ENCODE data around the gene P4HA2.
"Not testable (repeated sequence)": the region's sequence is repeated elsewhere in the genome, so short reads cannot be mapped to it uniquely, and the experiment has no call there.

The P4HA2 gene

DNA sequence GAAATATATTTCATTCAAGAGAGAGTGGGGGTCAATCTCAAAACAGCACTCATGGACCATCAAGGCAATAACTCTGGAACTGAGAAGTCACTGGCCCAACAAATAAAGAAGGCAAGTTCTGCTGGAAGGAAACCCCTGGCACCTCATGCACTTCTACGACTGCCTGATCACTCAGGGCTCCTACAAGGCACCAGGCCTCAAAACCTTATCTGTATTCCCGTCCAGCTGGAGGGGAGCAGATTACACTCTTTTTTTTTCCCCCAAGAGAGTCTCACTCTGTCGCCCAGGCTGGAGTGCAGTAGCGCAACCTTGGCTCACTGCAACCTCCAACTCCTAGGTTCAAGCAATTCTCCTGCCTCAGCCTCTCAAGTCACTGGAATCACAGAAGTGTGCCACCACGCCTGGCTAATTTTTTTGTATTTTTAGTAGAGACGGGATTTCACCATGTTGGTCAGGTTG lies 49.9 kb downstream of the P4HA2 start:
- no peak overlapping the region for H3K4me3 ChIP-seq (replicated peaks; ENCODE audit: low read depth, low read length)
- no peak for DNase-seq (ENCODE audit: low read depth)
- TF ChIP-seq CTCF (IDR thresholded peaks at IDR 0.05; ENCODE audit: low read length, missing control alignments): no peak

DNA sequence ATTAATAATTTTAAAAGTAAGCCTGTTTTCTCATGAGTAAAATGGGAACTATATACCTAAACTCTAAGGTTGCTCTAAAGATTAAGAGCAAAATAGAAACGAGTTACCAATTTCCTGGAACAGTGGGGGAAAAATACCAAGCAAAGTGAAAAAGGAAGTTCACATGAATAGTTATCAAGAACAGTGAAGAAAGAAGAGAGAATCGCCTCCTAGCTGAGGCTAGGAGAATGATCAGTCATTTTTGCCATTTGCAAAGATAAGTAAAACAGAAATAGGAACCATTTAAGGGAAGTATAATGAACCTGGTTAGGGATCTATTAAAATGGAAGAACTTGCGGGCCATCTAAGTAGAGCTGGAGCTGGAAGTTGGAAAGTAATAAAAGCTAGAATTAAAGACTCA lies 50.7 kb downstream of the P4HA2 start:
- no peak overlapping the region for H3K4me3 ChIP-seq (replicated peaks; ENCODE audit: low read depth, low read length)
- DNase-seq (ENCODE audit: low read depth): peak; percentile 20
- peak; percentile 36 for TF ChIP-seq CTCF (IDR thresholded peaks at IDR 0.05; ENCODE audit: low read length, missing control alignments)

GRCh38 chr5:132176521-132176945 lies 51.1 kb downstream of the P4HA2 start:
- H3K4me3 ChIP-seq (replicated peaks; ENCODE audit: low read depth, low read length): no peak overlapping the region
- DNase-seq (ENCODE audit: low read depth): no peak
- TF ChIP-seq CTCF (IDR thresholded peaks at IDR 0.05; ENCODE audit: low read length, missing control alignments): no peak

- no peak for TF ChIP-seq CTCF (IDR thresholded peaks at IDR 0.05; ENCODE audit: low read length, missing control alignments)
- no peak for DNase-seq (ENCODE audit: low read depth)
- H3K4me3 ChIP-seq (replicated peaks; ENCODE audit: low read depth, low read length): no peak overlapping the region
These were observed 64.7 kb downstream of the P4HA2 start for GRCh38 chr5:132162945-132163344.

GRCh38 chr5:132161574-132162326 lies 65.9 kb downstream of the P4HA2 start:
- H3K4me3 ChIP-seq (replicated peaks; ENCODE audit: low read depth, low read length); DNase-seq (ENCODE audit: low read depth): not testable (repeated sequence)

DNA sequence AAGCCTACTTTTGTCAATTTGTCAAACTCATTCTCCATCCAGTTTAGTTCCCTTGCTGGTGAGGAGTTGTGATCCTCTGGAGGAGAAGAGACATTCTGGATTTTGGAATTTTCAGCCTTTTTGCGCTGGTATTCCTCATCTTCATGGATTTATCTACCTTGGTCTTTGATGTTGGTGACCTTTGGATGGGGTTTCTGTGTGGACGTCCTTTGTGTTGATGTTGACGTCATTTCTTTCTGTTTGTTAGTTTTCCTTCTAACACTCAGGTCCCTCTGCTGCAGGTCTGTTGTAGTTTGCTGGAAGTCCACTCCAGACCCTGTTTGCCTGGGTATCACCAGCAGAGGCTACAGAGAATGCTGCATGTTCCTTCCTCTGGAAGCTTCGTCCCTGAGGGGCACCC lies 71.2 kb downstream of the P4HA2 start:
- no peak for TF ChIP-seq CTCF (IDR thresholded peaks at IDR 0.05; ENCODE audit: low read length, missing control alignments)

GRCh38 chr5:132150565-132150964 lies 77.1 kb downstream of the P4HA2 start:
- no peak for DNase-seq (ENCODE audit: low read depth)
- H3K4me3 ChIP-seq (replicated peaks; ENCODE audit: low read depth, low read length): no peak overlapping the region
- TF ChIP-seq CTCF (IDR thresholded peaks at IDR 0.05; ENCODE audit: low read length, missing control alignments): no peak

More for the DNA sequence above, 71.2 kb downstream of the P4HA2 start:
- H3K4me3 ChIP-seq (replicated peaks; ENCODE audit: low read depth, low read length): no peak overlapping the region
- DNase-seq (ENCODE audit: low read depth): no peak
